Measurements from ENCODE around the gene EMID1. TPM values are rescaled to one million over a fixed set of nuclear protein-coding genes. Genes with fewer than 3 reads are reported as not detected.

The EMID1 gene
- total and polyA plus RNA-seq, 3 donors from 2014 or later: 6.2 to 7.5 (median 7.0) TPM

- H3K36me3 ChIP-seq (ENCODE audit: low read depth, missing control alignments): no peaks in the 10 kb centered on the region
Measured at GRCh38 chr22:29288837-29289236, 83.1 kb downstream of the EMID1 start.

GRCh38 chr22:29290061-29290460, 84.4 kb downstream of the EMID1 start:
- 63 to 72% methylated on average over 5 of the region's 5 CpGs for WGBS, 2 donors
- intact Hi-C loops (cut with DNase I; ENCODE audit: low total_unique reads): no loop called here
- H3K27ac ChIP-seq: no peak overlapping the region
- no peaks in the 10 kb centered on the region for H3K27me3 ChIP-seq
- no peaks in the 10 kb centered on the region for H3K4me1 ChIP-seq
- H3K36me3 ChIP-seq (ENCODE audit: low read depth, missing control alignments): no peaks in the 10 kb centered on the region
- DNase-seq: no peak
- no peaks in the 10 kb centered on the region for H3K9me3 ChIP-seq
- TF ChIP-seq POLR2A (IDR thresholded peaks at IDR 0.05): no peak
- no peak for TF ChIP-seq CTCF (IDR thresholded peaks at IDR 0.05)
- H3K4me3 ChIP-seq: no peak overlapping the region

More at GRCh38 chr22:29288837-29289236, 83.1 kb downstream of the EMID1 start:
- no peak overlapping the region for H3K4me3 ChIP-seq
- no peaks in the 10 kb centered on the region for H3K4me1 ChIP-seq
- 60 to 70% methylated on average over 2 of the region's 2 CpGs for WGBS, 2 donors
- no peaks in the 10 kb centered on the region for H3K27me3 ChIP-seq
- intact Hi-C loops (cut with DNase I; ENCODE audit: low total_unique reads): no loop called here
- no peaks in the 10 kb centered on the region for H3K9me3 ChIP-seq
- no peak overlapping the region for H3K27ac ChIP-seq
- no peak for DNase-seq
- TF ChIP-seq CTCF (IDR thresholded peaks at IDR 0.05) (no peak), POLR2A (IDR thresholded peaks at IDR 0.05) (no peak)

- H3K36me3 ChIP-seq (ENCODE audit: low read depth, missing control alignments): no peaks in the 10 kb centered on the region
- intact Hi-C loops (cut with DNase I; ENCODE audit: low total_unique reads): no loop called here
- H3K4me1 ChIP-seq: no peaks in the 10 kb centered on the region
- DNase-seq: no peak
- WGBS, 2 donors: 69 to 74% methylated on average over 7 of the region's 7 CpGs
- no peak overlapping the region for H3K4me3 ChIP-seq
- H3K27ac ChIP-seq: no peak overlapping the region
- no peaks in the 10 kb centered on the region for H3K9me3 ChIP-seq
- no peaks in the 10 kb centered on the region for H3K27me3 ChIP-seq
- TF ChIP-seq CTCF (IDR thresholded peaks at IDR 0.05): no peak
- TF ChIP-seq POLR2A (IDR thresholded peaks at IDR 0.05): no peak
Measured at GRCh38 chr22:29291215-29291614, 85.5 kb downstream of the EMID1 start.

- intact Hi-C loops (cut with DNase I; ENCODE audit: low total_unique reads): no loop called here
- TF ChIP-seq CTCF (IDR thresholded peaks at IDR 0.05) (no peak), POLR2A (IDR thresholded peaks at IDR 0.05) (no peak)
- Histone ChIP-seq H3K9me3 (no peaks in the 10 kb centered on the region), H3K36me3 (ENCODE audit: low read depth, missing control alignments) (no peaks in the 10 kb centered on the region), H3K27me3 (no peaks in the 10 kb centered on the region), H3K4me1 (no peaks in the 10 kb centered on the region), H3K4me3 (no peak overlapping the region), H3K27ac (no peak overlapping the region)
- no peak for DNase-seq
Measured at GRCh38 chr22:29292379-29292778, 86.7 kb downstream of the EMID1 start.

- Histone ChIP-seq H3K27ac (no peak overlapping the region), H3K9me3 (no peaks in the 10 kb centered on the region), H3K4me3 (no peak overlapping the region), H3K36me3 (ENCODE audit: low read depth, missing control alignments) (no peaks in the 10 kb centered on the region), H3K27me3 (no peaks in the 10 kb centered on the region), H3K4me1 (peaks cover 5% of the 10 kb centered on the region)
- no peak for TF ChIP-seq POLR2A (IDR thresholded peaks at IDR 0.05)
- no peak for TF ChIP-seq CTCF (IDR thresholded peaks at IDR 0.05)
- WGBS, 2 donors: 69 to 77% methylated on average over 8 of the region's 8 CpGs
- intact Hi-C loops (cut with DNase I; ENCODE audit: low total_unique reads): no loop called here
- DNase-seq: no peak
Measured at GRCh38 chr22:29298641-29299040, 92.9 kb downstream of the EMID1 start.

Data from testis (tissue), 3 donors.